Activated B cell treated with CpG ODN at 0.5 μM for 24 hours (primary cell): ENCODE results near the gene AMZ1. TPM values are rescaled to one million over a fixed set of nuclear protein-coding genes. Genes with fewer than 3 reads are reported as not detected.
A peak's percentile ranks its signal among the peaks of the same experiment; 100 is the strongest.

Source experiments
- ATAC-seq: fragments of 200-7000 bp; cut with Tn5 transposase; one replicate; pipeline ENCODE4 v1.10.0; 2021; ENCODE audit warnings: low read depth, mild to moderate bottlenecking, moderate library complexity
- CTCF ChIA-PET: fragments of 350-600 bp; sonication (Branson Sonifier 250); formaldehyde crosslinking; loops from one replicate; lab custom pipeline; 2021; ENCODE audit warnings: antibody characterized with exemption; lab: Charles Lee
- POLR2A ChIA-PET: fragments of 350-600 bp; sonication (Branson Sonifier 250); formaldehyde crosslinking; loops from one replicate; lab custom pipeline; 2021; ENCODE audit warnings: antibody characterized with exemption; lab: Charles Lee
- DNase-seq: peaks from one replicate; pipeline ENCODE4 v3.0.0; 2022
- H3K27ac Mint-ChIP-seq: one replicate; pipeline ENCODE4 v1.8.0; 2020; ENCODE audit warnings: mixed read lengths
- H3K27me3 Mint-ChIP-seq: one replicate; pipeline ENCODE4 v1.8.0; 2021; ENCODE audit warnings: mixed read lengths
- H3K36me3 Mint-ChIP-seq: one replicate; pipeline ENCODE4 v1.8.0; 2021; ENCODE audit warnings: low read depth, mixed read lengths
- H3K4me1 Mint-ChIP-seq: one replicate; pipeline ENCODE4 v1.8.0; 2021; ENCODE audit warnings: mixed read lengths
- H3K4me3 Mint-ChIP-seq: one replicate; pipeline ENCODE4 v1.8.0; 2020; ENCODE audit warnings: mild to moderate bottlenecking, mixed read lengths
- H3K9me3 Mint-ChIP-seq: one replicate; pipeline ENCODE4 v1.8.0; 2020; ENCODE audit warnings: mixed read lengths
- CTCF ChIP-seq: fragments of 200-600 bp; IDR thresholded peaks from one replicate; pipeline ENCODE4 v1.8.0; 2022; ENCODE audit warnings: antibody characterized with exemption, mild to moderate bottlenecking
- intact Hi-C: fragments of 100-400 bp; cut with micrococcal nuclease; formaldehyde crosslinking; loops from one replicate; pipeline ENCODE4 v1.15.1; 2024
- total RNA-seq: library from RNA; stranded (reverse); gene quantifications from 2 replicates; pipeline ENCODE4 v1.2.3, GENCODE V29; 2022

Gene AMZ1
- total RNA-seq, 1 donor from 2014 or later = 8.3 TPM

DNA sequence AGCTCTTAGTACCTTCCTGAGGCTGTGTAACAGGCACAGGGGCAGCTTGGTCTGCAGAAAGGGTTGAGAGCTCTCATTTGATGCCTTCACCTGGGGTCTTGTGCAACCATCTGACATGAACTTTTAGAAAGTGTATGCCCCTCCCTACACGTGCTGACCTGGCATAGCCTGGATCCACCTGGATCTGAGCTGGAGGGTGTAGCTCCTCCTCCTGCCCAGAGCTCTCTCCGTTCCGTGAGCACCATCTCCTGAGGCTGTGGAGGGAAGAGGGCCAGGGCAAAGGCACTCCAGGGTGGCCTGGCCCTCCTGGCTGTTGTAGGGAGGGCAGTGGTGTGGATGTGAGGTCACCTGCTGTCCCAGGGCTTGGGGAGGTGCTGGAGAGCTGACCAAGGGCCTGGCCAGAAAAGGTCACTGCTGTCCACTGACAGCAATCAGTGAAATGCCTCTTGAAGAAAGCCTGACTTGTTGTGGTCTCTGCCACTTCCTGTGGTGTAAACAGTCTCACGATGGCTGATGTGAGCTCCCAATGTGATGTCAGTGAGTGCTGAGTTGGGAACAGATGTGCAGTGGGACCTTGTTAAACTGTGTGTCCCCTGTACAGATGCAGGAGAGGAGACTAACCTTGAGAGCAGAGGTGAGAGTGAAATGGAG lies 23.0 kb downstream of the AMZ1 start:
- ChIA-PET CTCF (interaction anchor here (0.8 to 3.3 kb wide), 19 partner anchors 9 to 444 kb away, joined by 3 to 66 read pairs (median 9); no protein-coding TSS in a partner anchor), POLR2A (interaction anchor here (0.5 to 4.0 kb wide), 29 partner anchors 8 to 1141 kb away, joined by 3 to 118 read pairs (median 7); partner anchors contain the start of genes AMZ1, PSMG3 and TTYH3)
- ATAC-seq = no peak
- intact Hi-C loops = loop anchor here (2.0 kb wide), 1 partner anchor 80 kb away; the partner anchor contains the start of gene TTYH3
- Mint-ChIP-seq H3K27me3 (no peaks in the 10 kb centered on the region), H3K4me3 (peak overlapping the region; percentile 88), H3K36me3 (peaks cover 14% of the 10 kb centered on the region), H3K4me1 (peaks cover 54% of the 10 kb centered on the region), H3K27ac (peak overlapping the region; percentile 94), H3K9me3 (no peaks in the 10 kb centered on the region)
- no peak for DNase-seq
- no peak for TF ChIP-seq CTCF

- ATAC-seq (no peak), DNase-seq (no peak)
- Mint-ChIP-seq H3K27me3 (no peaks in the 10 kb centered on the region), H3K9me3 (no peaks in the 10 kb centered on the region), H3K4me1 (peaks cover 65% of the 10 kb centered on the region), H3K4me3 (no peak overlapping the region), H3K27ac (no peak overlapping the region), H3K36me3 (peaks cover 16% of the 10 kb centered on the region)
- CTCF ChIA-PET = interaction anchor here (1.1 kb wide), 1 partner anchor 260 kb away, joined by 4 read pairs; no protein-coding TSS in a partner anchor
- POLR2A ChIA-PET = interaction anchor here (0.5 to 4.0 kb wide), 8 partner anchors 13 to 201 kb away, joined by 3 to 30 read pairs (median 6); no protein-coding TSS in a partner anchor
- intact Hi-C loops = loop anchor here (2.0 kb wide), 1 partner anchor 81 kb away; the partner anchor contains the start of gene TTYH3
- TF ChIP-seq CTCF = no peak
Measured at GRCh38 chr7:2711895-2712675, 24.1 kb downstream of the AMZ1 start.

GRCh38 chr7:2713370-2713769 lies 25.4 kb downstream of the AMZ1 start:
- ATAC-seq = no peak

DNA sequence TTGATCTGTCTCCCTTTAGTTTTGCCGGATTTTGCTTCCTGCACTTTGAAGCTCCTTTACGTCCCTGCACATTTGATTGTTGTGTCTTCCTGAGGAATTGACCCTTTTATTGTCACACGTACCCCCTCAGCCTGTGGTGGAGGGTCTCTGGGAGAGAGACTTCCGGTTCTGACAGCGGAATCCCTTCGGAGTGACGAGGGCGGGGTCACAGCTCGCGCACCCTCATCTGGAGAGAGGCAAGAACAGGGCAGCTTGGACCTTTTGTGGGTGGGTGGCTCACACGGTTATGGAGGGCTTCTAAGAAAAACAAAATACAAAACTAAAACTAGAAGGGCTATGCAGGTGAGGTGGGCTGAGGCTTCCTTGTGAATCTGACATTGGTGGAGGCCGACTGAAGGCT lies 26.0 kb downstream of the AMZ1 start:
- DNase-seq (no peak), ATAC-seq (no peak)
- Mint-ChIP-seq H3K36me3 (peaks cover 24% of the 10 kb centered on the region), H3K27ac (peak overlapping the region; percentile 87), H3K4me1 (peaks cover 78% of the 10 kb centered on the region), H3K9me3 (no peaks in the 10 kb centered on the region), H3K27me3 (no peaks in the 10 kb centered on the region), H3K4me3 (no peak overlapping the region)
- ChIA-PET CTCF (interaction anchor here (1.0 kb wide), 1 partner anchor 43 kb away, joined by 5 read pairs; no protein-coding TSS in a partner anchor), POLR2A (interaction anchor here (0.8 to 1.6 kb wide), 2 partner anchors 15 to 82 kb away, joined by 3 read pairs; partner anchors contain the start of gene TTYH3)
- TF ChIP-seq CTCF = no peak
- intact Hi-C loops = no loop called here

More at GRCh38 chr7:2713370-2713769, 25.4 kb downstream of the AMZ1 start:
- Mint-ChIP-seq H3K4me1 (peaks cover 76% of the 10 kb centered on the region), H3K27me3 (no peaks in the 10 kb centered on the region), H3K27ac (no peak overlapping the region), H3K4me3 (no peak overlapping the region), H3K9me3 (no peaks in the 10 kb centered on the region), H3K36me3 (peaks cover 19% of the 10 kb centered on the region)
- intact Hi-C loops = no loop called here
- TF ChIP-seq CTCF = no peak
- ChIA-PET POLR2A (interaction anchor here (0.6 to 1.6 kb wide), 2 partner anchors 15 to 241 kb away, joined by 3 to 5 read pairs; no protein-coding TSS in a partner anchor), CTCF (no interaction called here)
- no peak for DNase-seq
